IMR-90 (cell line): ENCODE measurements around the gene SORBS1. TPM values are rescaled to one million over a fixed set of nuclear protein-coding genes. Genes with fewer than 3 reads are reported as not detected.

Experiments used
- ATAC-seq: fragments of 200-7000 bp; cut with Tn5 transposase; 2 replicates; pipeline ENCODE4 v1.9.1; 2020; ENCODE audit warnings: low read depth, mild to moderate bottlenecking, moderate library complexity
- BruUV-seq: library from RNA; stranded (reverse); fragments of 400-500 nt; replicated peaks from 2 replicates; lab custom pipeline; 2021; lab: Mats Ljungman, UMichigan
- CTCF ChIA-PET: fragments of 300-600 bp; formaldehyde crosslinking; extraction: SDS; loops from one replicate; lab custom pipeline; 2021; ENCODE audit warnings: antibody characterized with exemption; lab: Yijun Ruan, JAX
- POLR2A ChIA-PET: fragments of 300-600 bp; sonication (Branson Sonifier 250); formaldehyde crosslinking; loops from one replicate; lab custom pipeline; 2022; ENCODE audit warnings: antibody characterized with exemption; ENCODE audit not compliant: unreplicated experiment; lab: Charles Lee
- DNase-seq: peaks from one replicate; pipeline ENCODE4 v3.0.0; 2013
- H2AFZ ChIP-seq: replicated peaks from 2 replicates; pipeline ENCODE3; 2013; ENCODE audit warnings: low read length, mild to moderate bottlenecking; ENCODE audit not compliant: poor library complexity
- H2AK5ac ChIP-seq: 2 replicates; pipeline ENCODE4 v1.6.1; 2013; ENCODE audit warnings: low read depth, low read length, inconsistent platforms
- H2AK9ac ChIP-seq: replicated peaks from 2 replicates; pipeline ENCODE3; 2013; ENCODE audit warnings: mild to moderate bottlenecking, low read depth, low read length, moderate library complexity; ENCODE audit not compliant: poor library complexity
- H2BK120ac ChIP-seq: 2 replicates; pipeline ENCODE4 v1.6.1; 2013; ENCODE audit warnings: low read depth, low read length, inconsistent platforms
- H2BK15ac ChIP-seq: 3 replicates; pipeline ENCODE4 v1.6.1; 2013; ENCODE audit warnings: low read depth, low read length, inconsistent platforms
- H2BK20ac ChIP-seq: 2 replicates; pipeline ENCODE4 v1.6.1; 2013; ENCODE audit warnings: low read depth, mild to moderate bottlenecking, inconsistent platforms, low read length, moderate library complexity
- H2BK5ac ChIP-seq: 2 replicates; pipeline ENCODE4 v1.6.1; 2013; ENCODE audit warnings: mild to moderate bottlenecking, low read depth, low read length, inconsistent platforms; ENCODE audit not compliant: poor library complexity, severe bottlenecking
- H3K14ac ChIP-seq: replicated peaks from 2 replicates; pipeline ENCODE4 v1.6.1; 2013; ENCODE audit warnings: low read depth, low read length, inconsistent platforms
- H3K18ac ChIP-seq: 2 replicates; pipeline ENCODE4 v1.6.1; 2013; ENCODE audit warnings: low read depth, low read length, control low read depth
- H3K23ac ChIP-seq: 2 replicates; pipeline ENCODE4 v1.6.1; 2013; ENCODE audit warnings: low read depth, low read length, inconsistent platforms
- H3K27ac ChIP-seq: 2 replicates; pipeline ENCODE4 v1.5.1; 2013; ENCODE audit warnings: mild to moderate bottlenecking, control low read depth, low read length; ENCODE audit not compliant: insufficient read depth
- H3K27me3 ChIP-seq: 2 replicates; pipeline ENCODE4 v1.6.1; 2013; ENCODE audit warnings: low read length; ENCODE audit not compliant: control insufficient read depth, insufficient read depth
- H3K36me3 ChIP-seq: 2 replicates; pipeline ENCODE4 v1.6.1; 2013; ENCODE audit warnings: low read length, mixed read lengths; ENCODE audit not compliant: control insufficient read depth, insufficient read depth
- H3K4ac ChIP-seq: 2 replicates; pipeline ENCODE4 v1.6.1; 2013; ENCODE audit warnings: low read depth, low read length, inconsistent platforms
- H3K4me1 ChIP-seq: 2 replicates; pipeline ENCODE4 v1.6.1; 2013; ENCODE audit warnings: low read length, mixed read lengths; ENCODE audit not compliant: control insufficient read depth, insufficient read depth
- H3K4me2 ChIP-seq: 2 replicates; pipeline ENCODE4 v1.6.1; 2013; ENCODE audit warnings: low read depth, mild to moderate bottlenecking, control low read depth, low read length, moderate library complexity
- H3K4me3 ChIP-seq: 2 replicates; pipeline ENCODE4 v1.5.1; 2013; ENCODE audit warnings: low read depth, mild to moderate bottlenecking, control low read depth, low read length, moderate library complexity; ENCODE audit not compliant: insufficient read depth
- H3K56ac ChIP-seq: 2 replicates; pipeline ENCODE4 v1.6.1; 2013; ENCODE audit warnings: low read length, inconsistent platforms; ENCODE audit not compliant: insufficient read depth; ENCODE audit errors: extremely low read depth
- H3K79me1 ChIP-seq, 2 experiments: 2 replicates each; pipeline ENCODE4 v1.6.1; 2013; ENCODE audit warnings: low read length in 2 of 2, inconsistent platforms in 1 of 2, low read depth in 1 of 2
- H3K9ac ChIP-seq: 2 replicates; pipeline ENCODE4 v1.6.1; 2013; ENCODE audit warnings: low read depth, low read length, control low read depth
- H3K9me1 ChIP-seq: 2 replicates; pipeline ENCODE4 v1.6.1; 2013; ENCODE audit warnings: low read length, inconsistent platforms; ENCODE audit not compliant: insufficient read depth
- H3K9me3 ChIP-seq: 2 replicates; pipeline ENCODE4 v1.6.1; 2013; ENCODE audit warnings: low read length; ENCODE audit not compliant: control insufficient read depth, insufficient read depth
- H4K20me1 ChIP-seq: 2 replicates; pipeline ENCODE4 v1.6.1; 2013; ENCODE audit warnings: low read length, inconsistent platforms; ENCODE audit not compliant: insufficient read depth
- H4K5ac ChIP-seq: 2 replicates; pipeline ENCODE4 v1.6.1; 2013; ENCODE audit warnings: mild to moderate bottlenecking, low read depth, low read length, control low read depth
- H4K8ac ChIP-seq, 2 experiments: 2 replicates each; pipeline ENCODE4 v1.6.1; 2013; ENCODE audit warnings: low read depth in 2 of 2, low read length in 2 of 2, control low read depth in 1 of 2, inconsistent platforms in 1 of 2
- H4K91ac ChIP-seq: 2 replicates; pipeline ENCODE4 v1.6.1; 2013; ENCODE audit warnings: low read depth, low read length, inconsistent platforms; ENCODE audit not compliant: insufficient read depth
- BHLHE40 ChIP-seq: fragments of 150-350 bp; IDR thresholded peaks from 2 replicates; pipeline ENCODE4 v1.6.1; 2016; ENCODE audit warnings: mild to moderate bottlenecking, low read depth, low read length
- CEBPB ChIP-seq: IDR thresholded peaks from 2 replicates; pipeline ENCODE4 v1.6.1; 2012; ENCODE audit warnings: low read depth, low read length, improper control_type of control experiment
- CHD1 ChIP-seq: IDR thresholded peaks from 2 replicates; pipeline ENCODE4 v1.6.1; 2012; ENCODE audit warnings: low read depth, low read length, improper control_type of control experiment
- CTCF ChIP-seq: conservative IDR thresholded peaks from 2 replicates; pipeline ENCODE4 v1.5.1; 2012; ENCODE audit warnings: mild to moderate bottlenecking, low read depth, low read length, improper control_type of control experiment
- ELK1 ChIP-seq: fragments of 150-350 bp; IDR thresholded peaks from 2 replicates; pipeline ENCODE4 v1.6.1; 2016; ENCODE audit warnings: low read depth, mild to moderate bottlenecking, low read length, moderate library complexity, borderline replicate concordance
- FOS ChIP-seq: fragments of 150-350 bp; IDR thresholded peaks from 2 replicates; pipeline ENCODE4 v1.6.1; 2016; ENCODE audit warnings: low read depth, low read length
- MAFK ChIP-seq: IDR thresholded peaks from 2 replicates; pipeline ENCODE4 v1.6.1; 2012; ENCODE audit warnings: low read depth, low read length, improper control_type of control experiment
- MXI1 ChIP-seq: IDR thresholded peaks from 2 replicates; pipeline ENCODE4 v1.6.1; 2012; ENCODE audit warnings: low read depth, mild to moderate bottlenecking, low read length, moderate library complexity, borderline replicate concordance
- NFE2L2 ChIP-seq: fragments of 150-350 bp; IDR thresholded peaks from 2 replicates; pipeline ENCODE4 v1.6.1; 2016; ENCODE audit warnings: low read depth, mild to moderate bottlenecking, low read length
- POLR2A ChIP-seq: IDR thresholded peaks from 2 replicates; pipeline ENCODE4 v1.6.1; 2012; ENCODE audit warnings: mild to moderate bottlenecking, low read depth, low read length
- RAD21 ChIP-seq: IDR thresholded peaks from 2 replicates; pipeline ENCODE4 v1.6.1; 2012; ENCODE audit warnings: low read length, improper control_type of control experiment
- RCOR1 ChIP-seq: IDR thresholded peaks from 2 replicates; pipeline ENCODE4 v1.6.1; 2012; ENCODE audit warnings: mild to moderate bottlenecking, low read length, improper control_type of control experiment; ENCODE audit not compliant: insufficient replicate concordance
- RFX5 ChIP-seq: IDR thresholded peaks from 2 replicates; pipeline ENCODE4 v1.8.0; 2012; ENCODE audit warnings: low read depth, mild to moderate bottlenecking, low read length, moderate library complexity
- SMC3 ChIP-seq: fragments of 150-350 bp; IDR thresholded peaks from 2 replicates; pipeline ENCODE4 v1.6.1; 2016; ENCODE audit warnings: low read depth, mild to moderate bottlenecking, antibody characterized with exemption, low read length, moderate library complexity
- USF2 ChIP-seq: fragments of 150-350 bp; IDR thresholded peaks from 2 replicates; pipeline ENCODE4 v1.6.1; 2017; ENCODE audit warnings: mild to moderate bottlenecking, antibody characterized with exemption, low read length, low read depth
- WGBS, 2 experiments: methylation state at CpG; one replicate each; pipeline versions ENCODE4 v1.1.5 to v1.1.7; 2013; ENCODE audit warnings: missing lambda C conversion rate in 2 of 2; ENCODE audit not compliant: insufficient read length in 1 of 2; ENCODE audit errors: extremely low coverage in 2 of 2; 5-methylcytosine and 5-hydroxymethylcytosine counted together
- dilution Hi-C: fragments of 300-500 bp; cut with HindIII; formaldehyde crosslinking; loops from one replicate; pipeline ENCODE4 v1.14.3; 2018; ENCODE audit warnings: low sequenced_read_pairs; ENCODE audit not compliant: unreplicated experiment
- in situ Hi-C: fragments of 300-500 bp; cut with MboI; formaldehyde crosslinking; loops from 3 replicates; pipeline ENCODE4 v1.14.3; 2019; ENCODE audit warnings: low sequenced_read_pairs, inconsistent platforms, mixed read lengths
- intact Hi-C: fragments of 100-400 bp; cut with micrococcal nuclease; formaldehyde crosslinking; loops from 2 replicates; pipeline ENCODE4 v1.10.0; 2022
- polyA plus RNA-seq, 3 experiments: library from polyadenylated mRNA; depleted of rRNA; stranded (reverse); fragments of >200 nt; gene quantifications; 2 replicates each; pipeline ENCODE4 v1.2.3, GENCODE V29; 2012; ENCODE audit warnings: low replicate concordance in 1 of 3
- total RNA-seq: library from RNA; depleted of rRNA; stranded (reverse); fragments of >200 nt; gene quantifications from 2 replicates; pipeline ENCODE4 v1.2.3, GENCODE V29; 2012

Gene SORBS1
- total and polyA plus RNA-seq, 2 of the 4 experiments (the other 2 are of a cell fraction) = 0.18 to 0.32 TPM

GRCh38 chr10:95475827-95476468, 85.2 kb downstream of the SORBS1 start:
- Histone ChIP-seq H3K4me3 (no peak overlapping the region), H3K79me1 (no peaks in the 10 kb centered on the region), H2BK15ac (no peak overlapping the region), H3K27me3 (peaks cover 5% of the 10 kb centered on the region), H2AK9ac (no peak overlapping the region), H2BK20ac (no peak overlapping the region), H3K4ac (no peak overlapping the region), H2AFZ (no peak overlapping the region), H2AK5ac (no peak overlapping the region), H3K9me3 (no peaks in the 10 kb centered on the region), H2BK5ac (no peak overlapping the region), H3K4me1 (0 out of 2 replicates have a peak, but pooled peaks cover 1% of the 10 kb centered on the region), H3K9me1 (no peaks in the 10 kb centered on the region), H2BK120ac (no peak overlapping the region), H4K5ac (no peak overlapping the region), H3K14ac (no peak overlapping the region), H3K4me2 (no peak overlapping the region), H4K8ac (no peak overlapping the region), H4K20me1 (no peaks in the 10 kb centered on the region), H3K27ac (no peak overlapping the region), H3K9ac (no peak overlapping the region), H3K18ac (no peak overlapping the region), H3K56ac (no peak overlapping the region), H3K36me3 (no peaks in the 10 kb centered on the region), H3K23ac (no peak overlapping the region), H4K91ac (no peak overlapping the region)
- in situ Hi-C loops (no loop called here), intact Hi-C loops (no loop called here), dilution Hi-C loops (no loop called here)
- TF ChIP-seq USF2 (no peak), RFX5 (no peak), SMC3 (no peak), CTCF (no peak), POLR2A (no peak), FOS (no peak), RCOR1 (no peak), MXI1 (no peak), RAD21 (no peak), CHD1 (no peak), NFE2L2 (no peak), ELK1 (no peak), MAFK (no peak), CEBPB (no peak), BHLHE40 (no peak)
- BruUV-seq = no TSS peak
- DNase-seq (no peak), ATAC-seq (no peak)
- CTCF ChIA-PET = no interaction called here
- POLR2A ChIA-PET = no interaction called here
- no CpG with 5 or more reads among the region's 8 CpGs for WGBS, 2 experiments
